Measurements from ENCODE around the gene STK32B. TPM values are rescaled to one million over a fixed set of nuclear protein-coding genes. Genes with fewer than 3 reads are reported as not detected.

Gene STK32B
- total and polyA plus RNA-seq, 2 donors (not counting 3 experiments of a cell fraction or from before 2014, with no cell fraction given) = 5.6 to 7.8 TPM

DNA sequence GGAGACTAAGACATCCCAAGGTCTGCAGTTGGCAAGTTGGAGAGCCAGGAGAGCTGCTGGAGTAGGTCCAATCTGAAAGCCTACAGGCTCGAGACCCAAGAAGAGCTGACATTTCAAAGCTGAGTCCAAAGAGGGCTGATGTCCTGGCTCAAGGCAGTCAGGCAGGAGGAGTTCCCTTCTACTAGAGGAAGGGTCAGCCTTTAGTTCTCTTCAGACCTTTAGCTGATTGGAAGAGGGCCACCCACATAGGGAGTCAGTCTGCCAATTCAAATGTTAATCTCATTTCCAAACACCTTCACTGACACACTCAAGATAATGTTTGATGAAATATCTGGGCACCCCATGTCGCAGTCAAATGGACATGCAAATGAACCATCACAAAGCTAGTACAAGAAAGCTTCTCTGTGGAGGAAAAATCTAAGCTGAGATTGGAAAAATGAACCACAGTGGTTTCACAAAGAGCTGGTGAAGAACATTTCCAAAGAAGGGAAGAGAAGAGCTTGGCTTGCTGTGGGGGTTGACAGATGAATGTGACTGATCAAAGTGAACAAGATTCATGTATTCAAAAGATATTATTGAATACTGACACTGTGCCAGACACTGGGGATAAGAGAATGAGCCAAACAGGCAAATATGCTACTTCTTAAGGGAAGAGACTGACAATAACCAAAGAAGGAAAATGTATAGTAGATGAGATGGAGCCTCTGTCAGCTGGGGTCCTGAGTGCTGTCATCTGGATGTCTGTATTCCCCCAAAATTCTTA lies 61.2 kb downstream of the STK32B start:
- BruUV-seq (replicated peaks) = no TSS peak
- Histone ChIP-seq H3K79me2 (ENCODE audit: control insufficient read depth, insufficient read depth, low read length) (no peaks in the 10 kb centered on the region), H3K9me3 (replicated peaks; ENCODE audit: control insufficient read depth, insufficient read depth, low read length) (no peaks in the 10 kb centered on the region), H3K27me3 (ENCODE audit: control insufficient read depth in 2 of 2, insufficient read depth in 2 of 2, low read length in 2 of 2) (no peaks in the 10 kb centered on the region), H3K4me3 (replicated peaks in 1 of 3; ENCODE audit: insufficient read depth in 1 of 3, low read depth in 1 of 3, low read length in 3 of 3) (no peak overlapping the region), H3K4me2 (ENCODE audit: insufficient read depth, low read length) (no peak overlapping the region), H3K27ac (ENCODE audit: insufficient read depth, low read depth, low read length) (no peak overlapping the region), H3K9ac (replicated peaks; ENCODE audit: extremely low read depth, insufficient read depth, low read length) (no peak overlapping the region), H3K9me1 (replicated peaks; ENCODE audit: control insufficient read depth, extremely low read depth, insufficient read depth, low read length) (no peaks in the 10 kb centered on the region), H3K4me1 (ENCODE audit: control insufficient read depth, extremely low read depth, insufficient read depth, low read length) (no peaks in the 10 kb centered on the region), H4K20me1 (replicated peaks; ENCODE audit: control insufficient read depth, extremely low read depth, insufficient read depth, low read length) (no peaks in the 10 kb centered on the region), H2AFZ (ENCODE audit: low read depth, low read length) (no peak overlapping the region), H3K36me3 (ENCODE audit: control insufficient read depth in 2 of 2, extremely low read depth in 1 of 2, insufficient read depth in 2 of 2, low read length in 2 of 2) (no peaks in the 10 kb centered on the region)
- intact Hi-C loops (cut with micrococcal nuclease) (no loop called here), dilution Hi-C loops (cut with MboI; ENCODE audit: extremely low pct_ligation_motif_present, low sequenced_read_pairs) (no loop called here)
- ChIA-PET POLR2A (no interaction called here), CTCF (interaction anchor here (1.0 to 1.2 kb wide), 2 partner anchors 8 to 62 kb away, joined by 3 read pairs; no protein-coding TSS in a partner anchor)
- FAIRE-seq = no peak
- TF ChIP-seq FOS (IDR thresholded peaks at IDR 0.05; ENCODE audit: borderline replicate concordance, insufficient read depth, low read length) (no peak), JUN (IDR thresholded peaks at IDR 0.05; ENCODE audit: borderline replicate concordance, insufficient read depth, insufficient read length, low read depth) (no peak), GATA2 (IDR thresholded peaks at IDR 0.05; ENCODE audit: insufficient read depth, insufficient read length, low read depth, low read length) (no peak), MYC (IDR thresholded peaks at IDR 0.05; ENCODE audit: low read depth, low read length) (no peak)
- TF ChIP-seq, protein P1, sequence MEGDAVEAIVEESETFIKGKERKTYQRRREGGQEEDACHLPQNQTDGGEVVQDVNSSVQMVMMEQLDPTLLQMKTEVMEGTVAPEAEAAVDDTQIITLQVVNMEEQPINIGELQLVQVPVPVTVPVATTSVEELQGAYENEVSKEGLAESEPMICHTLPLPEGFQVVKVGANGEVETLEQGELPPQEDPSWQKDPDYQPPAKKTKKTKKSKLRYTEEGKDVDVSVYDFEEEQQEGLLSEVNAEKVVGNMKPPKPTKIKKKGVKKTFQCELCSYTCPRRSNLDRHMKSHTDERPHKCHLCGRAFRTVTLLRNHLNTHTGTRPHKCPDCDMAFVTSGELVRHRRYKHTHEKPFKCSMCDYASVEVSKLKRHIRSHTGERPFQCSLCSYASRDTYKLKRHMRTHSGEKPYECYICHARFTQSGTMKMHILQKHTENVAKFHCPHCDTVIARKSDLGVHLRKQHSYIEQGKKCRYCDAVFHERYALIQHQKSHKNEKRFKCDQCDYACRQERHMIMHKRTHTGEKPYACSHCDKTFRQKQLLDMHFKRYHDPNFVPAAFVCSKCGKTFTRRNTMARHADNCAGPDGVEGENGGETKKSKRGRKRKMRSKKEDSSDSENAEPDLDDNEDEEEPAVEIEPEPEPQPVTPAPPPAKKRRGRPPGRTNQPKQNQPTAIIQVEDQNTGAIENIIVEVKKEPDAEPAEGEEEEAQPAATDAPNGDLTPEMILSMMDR (IDR thresholded peaks at IDR 0.05; ENCODE audit: extremely low read depth in 1 of 2, insufficient read depth in 1 of 2, low read depth in 1 of 2, low read length in 2 of 2) = no peak
- DNase-seq (ENCODE audit: low read depth, low spot score) = no peak

Measured in endothelial cell of umbilical vein (primary cell).